Fibroblast of the aortic adventitia (primary cell): ENCODE measurements around the gene PTPRH. TPM values are rescaled to one million over a fixed set of nuclear protein-coding genes. Genes with fewer than 3 reads are reported as not detected.
"Not testable (repeated sequence)": the region's sequence is repeated elsewhere in the genome, so short reads cannot be mapped to it uniquely, and the experiment has no call there.

ENCODE experiments used
- DNase-seq: peaks from one replicate; pipeline ENCODE4 v3.0.0-alpha.2; 2010; ENCODE audit warnings: low read depth
- H3K4me3 ChIP-seq: 2 replicates; pipeline ENCODE4 v1.5.1; 2011; ENCODE audit warnings: low read depth, mild to moderate bottlenecking, control low read depth, low read length, moderate library complexity
- total RNA-seq: library from RNA; depleted of rRNA; stranded (reverse); fragments of >200 nt; gene quantifications from 2 replicates; pipeline ENCODE4 v1.2.3, GENCODE V29; 2012; ENCODE audit warnings: low replicate concordance
- TF ChIP-seq, protein P1 (sequence below): IDR thresholded peaks from 2 replicates; pipeline ENCODE4 v1.5.1; 2011; ENCODE audit warnings: mild to moderate bottlenecking, low read length, control low read depth, inconsistent platforms; ENCODE audit not compliant: insufficient read depth

PTPRH gene
- total RNA-seq, 1 donor = 7.8 TPM

GRCh38 chr19:55157064-55157908 lies 52.0 kb downstream of the PTPRH start, which contains the start of gene TNNI3:
Gene TNNI3 (minus strand): TSS chr19:55157732. CDS start chr19:55157589, 143 bp downstream.
- TF ChIP-seq, protein P1, sequence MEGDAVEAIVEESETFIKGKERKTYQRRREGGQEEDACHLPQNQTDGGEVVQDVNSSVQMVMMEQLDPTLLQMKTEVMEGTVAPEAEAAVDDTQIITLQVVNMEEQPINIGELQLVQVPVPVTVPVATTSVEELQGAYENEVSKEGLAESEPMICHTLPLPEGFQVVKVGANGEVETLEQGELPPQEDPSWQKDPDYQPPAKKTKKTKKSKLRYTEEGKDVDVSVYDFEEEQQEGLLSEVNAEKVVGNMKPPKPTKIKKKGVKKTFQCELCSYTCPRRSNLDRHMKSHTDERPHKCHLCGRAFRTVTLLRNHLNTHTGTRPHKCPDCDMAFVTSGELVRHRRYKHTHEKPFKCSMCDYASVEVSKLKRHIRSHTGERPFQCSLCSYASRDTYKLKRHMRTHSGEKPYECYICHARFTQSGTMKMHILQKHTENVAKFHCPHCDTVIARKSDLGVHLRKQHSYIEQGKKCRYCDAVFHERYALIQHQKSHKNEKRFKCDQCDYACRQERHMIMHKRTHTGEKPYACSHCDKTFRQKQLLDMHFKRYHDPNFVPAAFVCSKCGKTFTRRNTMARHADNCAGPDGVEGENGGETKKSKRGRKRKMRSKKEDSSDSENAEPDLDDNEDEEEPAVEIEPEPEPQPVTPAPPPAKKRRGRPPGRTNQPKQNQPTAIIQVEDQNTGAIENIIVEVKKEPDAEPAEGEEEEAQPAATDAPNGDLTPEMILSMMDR = no peak

GRCh38 chr19:55156202-55157063 lies 52.9 kb downstream of the PTPRH start:
- DNase-seq = peak; percentile 55
- TF ChIP-seq, protein P1 = no peak
- no peak overlapping the region for H3K4me3 ChIP-seq

More at GRCh38 chr19:55157064-55157908, 52.0 kb downstream of the PTPRH start, which contains the start of gene TNNI3:
- no peak within 1 kb of the TSS for H3K4me3 ChIP-seq
- DNase-seq = no peak

GRCh38 chr19:55155784-55156183 lies 53.5 kb downstream of the PTPRH start:
- H3K4me3 ChIP-seq = not testable (repeated sequence)

DNA sequence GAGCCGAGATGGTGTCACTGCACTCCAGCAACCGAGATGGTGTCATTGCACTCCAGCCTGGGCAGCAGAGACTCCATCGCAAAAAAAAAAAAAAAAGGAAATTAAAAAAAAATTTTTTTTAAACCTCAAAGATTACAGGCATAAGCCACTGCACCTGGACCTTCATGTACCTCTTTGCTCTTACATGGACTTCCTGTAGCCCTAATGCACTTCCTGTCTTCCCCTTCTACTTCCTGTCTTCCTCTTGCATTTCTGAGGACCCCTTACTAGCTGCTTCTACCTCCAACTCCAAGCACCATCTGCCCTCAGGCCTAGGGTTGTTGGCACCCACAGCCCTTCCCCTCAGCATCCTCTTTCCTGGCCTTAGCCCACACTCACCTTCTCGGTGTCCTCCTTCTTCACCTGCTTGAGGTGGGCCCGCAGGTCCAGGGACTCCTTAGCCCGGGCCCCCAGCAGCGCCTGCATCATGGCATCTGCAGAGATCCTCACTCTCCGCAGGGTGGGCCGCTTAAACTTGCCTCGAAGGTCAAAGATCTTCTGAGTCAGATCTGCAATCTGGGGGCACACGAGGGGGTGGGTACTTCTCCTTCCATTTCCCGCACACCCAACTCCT lies 55.5 kb downstream of the PTPRH start:
- H3K4me3 ChIP-seq = no peak overlapping the region
- no peak for DNase-seq
- TF ChIP-seq, protein P1 = no peak

More at GRCh38 chr19:55155784-55156183, 53.5 kb downstream of the PTPRH start:
- DNase-seq = not testable (repeated sequence)

DNA sequence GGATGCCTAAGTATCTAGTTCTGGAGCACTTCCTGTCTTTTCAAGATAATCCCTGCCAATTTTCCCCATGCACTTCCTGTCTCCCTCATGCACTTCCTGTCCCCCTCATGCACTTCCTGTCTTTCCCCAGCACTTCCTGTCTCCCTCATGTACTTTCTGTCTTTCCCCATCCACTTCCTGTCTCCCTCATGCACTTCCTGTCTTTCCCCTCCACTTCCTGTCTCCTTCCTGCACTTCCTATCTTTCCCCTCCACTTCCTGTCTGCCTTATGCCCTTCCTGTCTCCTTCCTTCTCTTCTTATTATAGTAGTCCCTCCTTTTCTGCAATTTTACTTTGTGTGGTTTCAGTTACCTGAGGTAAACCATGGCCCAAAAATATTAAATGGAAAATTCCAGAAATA lies 57.3 kb downstream of the PTPRH start:
- TF ChIP-seq, protein P1 = no peak
- no peak for DNase-seq
- H3K4me3 ChIP-seq = no peak overlapping the region

DNA sequence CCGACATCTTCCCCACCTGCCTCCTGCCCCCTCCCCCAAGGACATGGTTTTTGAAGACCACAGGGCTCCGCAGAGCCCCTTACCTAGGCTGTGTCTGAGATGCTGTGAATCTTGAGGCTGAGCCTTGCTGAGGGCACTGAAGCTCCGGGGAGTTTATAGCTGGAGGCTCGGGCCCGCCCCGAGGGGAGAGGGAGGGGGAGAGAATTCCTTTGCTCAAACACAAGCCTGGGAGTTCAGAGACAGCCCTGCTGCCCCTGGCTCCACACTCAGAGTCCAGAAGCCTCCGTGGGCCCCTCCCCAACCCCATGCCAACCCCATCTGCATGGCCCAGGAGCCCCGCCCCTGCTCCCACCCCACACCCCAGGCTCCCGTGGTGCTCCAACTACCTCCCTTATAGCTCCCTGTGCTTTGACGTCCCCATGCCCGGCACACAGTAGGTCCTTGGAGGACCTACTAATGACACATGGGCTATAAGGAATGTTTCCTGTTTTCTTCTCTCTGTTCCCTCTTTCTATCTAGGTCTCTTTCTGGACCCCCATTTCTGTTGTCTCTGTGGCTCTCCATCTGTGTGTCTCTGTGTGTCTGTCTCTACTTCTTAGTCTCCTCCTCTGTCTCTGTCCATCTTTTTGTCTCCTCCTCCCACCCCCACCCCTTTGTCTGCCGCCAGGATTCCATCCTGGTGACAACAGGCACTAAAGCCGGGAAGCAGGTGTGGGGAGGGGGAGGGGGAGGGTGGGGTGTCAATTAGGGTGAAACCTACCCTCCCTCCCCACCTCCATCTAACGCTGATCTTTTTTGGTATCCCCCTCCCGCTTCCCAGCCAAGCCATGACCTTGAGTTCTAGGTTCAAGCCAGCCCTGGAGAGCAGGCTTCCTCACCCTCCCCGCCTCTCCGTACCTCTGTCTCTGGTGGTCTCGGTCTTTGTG lies 60.0 kb downstream of the PTPRH start, which contains the start of gene TNNT1:
TNNT1 (minus strand) TSS at position 129 of the 926 bp plus-strand sequence. CDS start 2,049 bp downstream, outside the sequence.
- TF ChIP-seq, protein P1 = no peak
- H3K4me3 ChIP-seq = no peak within 1 kb of the TSS
- no peak for DNase-seq
